Suprapubic skin (tissue), 4 donors: ENCODE measurements around the gene ZNF276.

Experiments
- EP300 ChIP-seq: sonication (generic); formaldehyde crosslinking; IDR thresholded peaks from one replicate; pipeline ENCODE4 v1.6.1; 2017; ENCODE audit warnings: antibody characterized with exemption
- POLR2AphosphoS5 ChIP-seq, 3 donors: sonication (generic); formaldehyde crosslinking; IDR thresholded peaks; one replicate each; pipeline ENCODE4 v1.6.1; 2017; ENCODE audit warnings: antibody characterized with exemption in 3 of 3
- TF ChIP-seq, protein P1 (sequence below), 2 donors: fragments of 200-600 bp in 1 of 2; fragments of 450-650 bp in 1 of 2; sonication (generic) in 1 of 2; IDR thresholded peaks; one replicate each; pipeline ENCODE4 v1.5.1; 2016 to 2019; ENCODE audit warnings: antibody characterized with exemption in 2 of 2, mild to moderate bottlenecking in 1 of 2, moderate library complexity in 1 of 2

DNA sequence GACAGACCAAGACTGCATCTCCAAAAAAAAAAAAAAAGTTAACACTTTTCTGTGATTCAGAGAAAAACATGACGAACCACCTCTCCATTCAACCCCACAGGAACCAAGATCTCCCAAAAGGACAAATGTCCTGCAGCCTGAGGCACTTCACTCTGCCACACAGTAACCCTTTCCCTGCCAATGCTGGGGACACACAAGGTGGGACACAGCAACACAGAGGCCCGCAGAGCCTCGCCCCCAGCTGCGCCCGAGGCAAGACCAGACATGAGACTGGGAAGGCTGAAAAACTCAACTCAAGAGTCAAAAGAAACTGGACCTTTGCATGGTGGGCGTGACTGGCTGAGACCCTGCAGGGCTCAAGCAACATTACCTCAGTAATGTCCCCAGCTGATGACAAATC, 61.2 kb downstream of the ZNF276 start:
- TF ChIP-seq, protein P1, sequence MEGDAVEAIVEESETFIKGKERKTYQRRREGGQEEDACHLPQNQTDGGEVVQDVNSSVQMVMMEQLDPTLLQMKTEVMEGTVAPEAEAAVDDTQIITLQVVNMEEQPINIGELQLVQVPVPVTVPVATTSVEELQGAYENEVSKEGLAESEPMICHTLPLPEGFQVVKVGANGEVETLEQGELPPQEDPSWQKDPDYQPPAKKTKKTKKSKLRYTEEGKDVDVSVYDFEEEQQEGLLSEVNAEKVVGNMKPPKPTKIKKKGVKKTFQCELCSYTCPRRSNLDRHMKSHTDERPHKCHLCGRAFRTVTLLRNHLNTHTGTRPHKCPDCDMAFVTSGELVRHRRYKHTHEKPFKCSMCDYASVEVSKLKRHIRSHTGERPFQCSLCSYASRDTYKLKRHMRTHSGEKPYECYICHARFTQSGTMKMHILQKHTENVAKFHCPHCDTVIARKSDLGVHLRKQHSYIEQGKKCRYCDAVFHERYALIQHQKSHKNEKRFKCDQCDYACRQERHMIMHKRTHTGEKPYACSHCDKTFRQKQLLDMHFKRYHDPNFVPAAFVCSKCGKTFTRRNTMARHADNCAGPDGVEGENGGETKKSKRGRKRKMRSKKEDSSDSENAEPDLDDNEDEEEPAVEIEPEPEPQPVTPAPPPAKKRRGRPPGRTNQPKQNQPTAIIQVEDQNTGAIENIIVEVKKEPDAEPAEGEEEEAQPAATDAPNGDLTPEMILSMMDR (IDR thresholded peaks at IDR 0.05), result no peak
- TF ChIP-seq POLR2AphosphoS5 (IDR thresholded peaks at IDR 0.05), result no peak
- no peak for TF ChIP-seq EP300
